Nephron (organoid): ENCODE data around the gene ME2.
"Not testable (repeated sequence)": the region's sequence is repeated elsewhere in the genome, so short reads cannot be mapped to it uniquely, and the experiment has no call there.

Experiments used
- H3K27ac Mint-ChIP-seq, 3 experiments: 2 replicates each; pipeline ENCODE4 v1.8.0; 2020; ENCODE audit warnings: mixed read lengths in 3 of 3, mild to moderate bottlenecking in 2 of 3, moderate library complexity in 1 of 3
- H3K27me3 Mint-ChIP-seq: 2 replicates; pipeline ENCODE4 v1.8.0; 2021; ENCODE audit warnings: low read depth, mild to moderate bottlenecking, moderate library complexity, mixed read lengths
- H3K36me3 Mint-ChIP-seq: 2 replicates; pipeline ENCODE4 v1.8.0; 2020; ENCODE audit warnings: low read depth, mixed read lengths
- H3K4me1 Mint-ChIP-seq: 2 replicates; pipeline ENCODE4 v1.8.0; 2020; ENCODE audit warnings: mixed read lengths
- H3K4me3 Mint-ChIP-seq, 3 experiments: 2 replicates each; pipeline ENCODE4 v1.8.0; 2020; ENCODE audit warnings: mild to moderate bottlenecking in 3 of 3, mixed read lengths in 3 of 3, moderate library complexity in 2 of 3
- H3K9me3 Mint-ChIP-seq: 2 replicates; pipeline ENCODE4 v1.8.0; 2020; ENCODE audit warnings: mixed read lengths
- CTCF ChIP-seq, 3 experiments: fragments of 200-600 bp; sonication (generic); IDR thresholded peaks; one replicate each; pipeline ENCODE4 v1.5.0; 2021; ENCODE audit warnings: antibody characterized with exemption in 3 of 3; ENCODE audit not compliant: unreplicated experiment in 3 of 3

The ME2 gene

GRCh38 chr18:50878345-50879301 lies at the start of gene ME2:
ME2 (plus strand) TSS chr18:50879118; CDS start chr18:50895821, 16,703 bp downstream.
- H3K27me3 Mint-ChIP-seq: peaks cover 3% of the 10 kb centered on the region
- peak within 1 kb of the TSS; percentile 79 to 97 (median 97) for H3K27ac Mint-ChIP-seq
- H3K9me3 Mint-ChIP-seq: no peaks in the 10 kb centered on the region
- H3K36me3 Mint-ChIP-seq: no peaks in the 10 kb centered on the region
- TF ChIP-seq CTCF (IDR thresholded peaks at IDR 0.05; ENCODE audit: unreplicated experiment in 3 of 3): no peak
- H3K4me1 Mint-ChIP-seq: peaks cover 6% of the 10 kb centered on the region
- peak within 1 kb of the TSS; percentile 94 to 98 (median 97) for H3K4me3 Mint-ChIP-seq

GRCh38 chr18:50829644-50830043 lies 49.3 kb upstream of the ME2 start:
- no peaks in the 10 kb centered on the region for H3K4me1 Mint-ChIP-seq
- H3K27me3 Mint-ChIP-seq: peaks cover 4% of the 10 kb centered on the region
- H3K36me3 Mint-ChIP-seq: no peaks in the 10 kb centered on the region
- H3K27ac Mint-ChIP-seq: no peak overlapping the region
- TF ChIP-seq CTCF (IDR thresholded peaks at IDR 0.05; ENCODE audit: unreplicated experiment in 3 of 3): no peak
- H3K4me3 Mint-ChIP-seq: no peak overlapping the region
- no peaks in the 10 kb centered on the region for H3K9me3 Mint-ChIP-seq

- H3K4me1 Mint-ChIP-seq: no peaks in the 10 kb centered on the region
- no peaks in the 10 kb centered on the region for H3K9me3 Mint-ChIP-seq
- no peak for TF ChIP-seq CTCF (IDR thresholded peaks at IDR 0.05; ENCODE audit: unreplicated experiment in 3 of 3)
- H3K27me3 Mint-ChIP-seq: peaks cover 4% of the 10 kb centered on the region
- H3K4me3 Mint-ChIP-seq: no peak overlapping the region
- no peaks in the 10 kb centered on the region for H3K36me3 Mint-ChIP-seq
- no peak overlapping the region for H3K27ac Mint-ChIP-seq
Observed at GRCh38 chr18:50830544-50830943, 48.4 kb upstream of the ME2 start.

- Mint-ChIP-seq H3K4me1 (no peaks in the 10 kb centered on the region), H3K27ac (no peak overlapping the region)
- no peak for TF ChIP-seq CTCF (IDR thresholded peaks at IDR 0.05; ENCODE audit: unreplicated experiment in 3 of 3)
Observed at GRCh38 chr18:50832754-50833153, 46.2 kb upstream of the ME2 start.

GRCh38 chr18:50833496-50833895 lies 45.4 kb upstream of the ME2 start:
- H3K4me1 Mint-ChIP-seq, H3K4me3 Mint-ChIP-seq, H3K36me3 Mint-ChIP-seq: not testable (repeated sequence)

More at GRCh38 chr18:50832754-50833153, 46.2 kb upstream of the ME2 start:
- Mint-ChIP-seq H3K36me3 (no peaks in the 10 kb centered on the region), H3K9me3 (no peaks in the 10 kb centered on the region), H3K4me3 (no peak overlapping the region), H3K27me3 (peaks cover 4% of the 10 kb centered on the region)

GRCh38 chr18:50836521-50836957 lies 42.4 kb upstream of the ME2 start:
- TF ChIP-seq CTCF (IDR thresholded peaks at IDR 0.05; ENCODE audit: unreplicated experiment in 3 of 3): no peak

More at GRCh38 chr18:50833496-50833895, 45.4 kb upstream of the ME2 start:
- H3K27ac Mint-ChIP-seq, H3K27me3 Mint-ChIP-seq, H3K9me3 Mint-ChIP-seq: not testable (repeated sequence)

More at GRCh38 chr18:50836521-50836957, 42.4 kb upstream of the ME2 start:
- Mint-ChIP-seq H3K36me3 (no peaks in the 10 kb centered on the region), H3K4me3 (no peak overlapping the region), H3K4me1 (no peaks in the 10 kb centered on the region), H3K27ac (no peak overlapping the region), H3K27me3 (peaks cover 10% of the 10 kb centered on the region), H3K9me3 (no peaks in the 10 kb centered on the region)
